A204.1 (cell line): Measurements from ENCODE around the gene RNU1-1.
"Not testable (repeated sequence)": the region's sequence is repeated elsewhere in the genome, so short reads cannot be mapped to it uniquely, and the experiment has no call there.

Experiments
- FAIRE-seq: peaks from 2 replicates; lab custom pipeline; 2012; peaks lifted over from hg19 to GRCh38; lab: Jason Lieb, UNC

The RNU1-1 gene

DNA sequence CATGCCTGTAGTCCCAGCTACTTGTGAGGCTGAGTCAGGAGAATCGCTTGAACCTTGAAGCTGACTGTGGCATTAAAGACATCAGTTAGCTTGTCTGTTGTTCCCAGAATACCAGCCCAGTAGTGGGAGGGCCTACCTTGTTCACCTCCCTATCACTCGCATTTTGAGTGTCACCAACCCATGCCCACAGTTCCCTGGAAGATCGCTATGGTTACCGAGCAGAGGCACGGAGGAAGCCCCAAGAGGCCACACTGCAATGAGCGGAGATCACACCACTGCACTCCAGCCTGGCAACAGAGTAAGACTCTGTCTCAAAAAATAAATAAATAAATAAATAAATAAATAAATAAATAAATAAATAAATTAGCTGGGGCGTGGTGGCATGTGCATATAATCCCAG is 21.1 kb downstream of the RNU1-1 start:
- not testable (repeated sequence) for FAIRE-seq

DNA sequence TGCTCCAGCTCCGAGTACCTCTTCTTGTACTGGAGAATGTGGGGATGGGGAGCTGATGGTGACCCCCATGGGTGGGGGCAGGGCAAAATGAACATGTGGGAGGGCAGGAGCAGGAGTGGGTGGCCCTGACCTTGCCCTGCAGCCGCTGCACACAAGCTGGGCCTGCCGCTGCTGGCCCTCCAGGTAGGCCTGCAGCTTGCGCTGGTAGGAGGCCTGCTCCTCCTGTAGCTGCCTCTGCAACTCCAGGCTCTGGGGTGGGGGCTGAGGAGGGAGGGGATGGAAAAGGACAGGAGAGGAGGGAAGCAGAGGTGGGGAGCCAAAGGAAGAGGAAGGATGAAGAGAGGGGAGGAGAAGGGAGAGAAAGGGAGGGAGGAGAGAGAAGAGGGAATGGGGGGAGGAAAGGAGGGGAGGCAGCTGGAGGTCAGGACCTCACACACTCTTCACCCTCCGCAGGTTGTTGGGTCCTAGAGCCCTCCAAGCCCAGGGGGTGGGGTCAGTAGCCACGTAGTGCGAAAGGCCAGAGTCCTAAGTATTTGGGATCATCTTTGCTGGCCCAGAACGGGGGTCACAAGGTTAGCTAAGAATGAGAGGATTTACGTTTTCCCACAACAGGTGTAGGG is 22.9 kb downstream of the RNU1-1 start:
- FAIRE-seq, result no peak

DNA sequence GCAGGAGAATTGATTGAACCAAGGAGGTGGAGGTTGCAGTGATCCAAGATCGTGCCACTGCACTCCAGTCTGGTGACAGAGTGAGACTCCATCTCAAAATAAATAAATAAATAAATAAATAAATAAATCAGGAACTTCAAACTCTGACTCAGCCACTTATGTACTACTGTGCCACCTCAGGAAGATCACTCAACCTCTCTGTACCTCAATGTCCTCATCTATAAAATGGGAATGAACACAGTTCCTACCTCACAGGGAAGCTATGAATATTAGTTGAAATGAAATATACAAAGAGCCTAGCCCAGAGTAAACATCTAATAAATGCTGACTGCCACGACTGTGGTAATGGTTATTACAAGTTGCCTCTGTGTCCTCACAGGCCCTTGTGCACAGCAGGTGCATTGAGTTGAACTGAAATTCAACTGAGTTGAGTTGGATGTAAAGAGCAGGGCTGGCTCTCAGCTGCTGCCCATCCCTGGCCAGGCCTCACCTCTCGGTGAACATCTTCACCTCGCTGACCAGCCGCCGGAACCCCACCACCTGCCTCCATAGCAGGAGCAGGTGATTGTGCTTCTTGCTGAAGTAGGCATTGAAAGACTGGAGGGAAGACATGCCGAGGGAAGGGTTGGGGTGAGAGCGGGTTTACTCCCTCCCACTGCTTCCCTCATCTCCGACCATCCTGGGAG is 24.7 kb downstream of the RNU1-1 start:
- not testable (repeated sequence) for FAIRE-seq

DNA sequence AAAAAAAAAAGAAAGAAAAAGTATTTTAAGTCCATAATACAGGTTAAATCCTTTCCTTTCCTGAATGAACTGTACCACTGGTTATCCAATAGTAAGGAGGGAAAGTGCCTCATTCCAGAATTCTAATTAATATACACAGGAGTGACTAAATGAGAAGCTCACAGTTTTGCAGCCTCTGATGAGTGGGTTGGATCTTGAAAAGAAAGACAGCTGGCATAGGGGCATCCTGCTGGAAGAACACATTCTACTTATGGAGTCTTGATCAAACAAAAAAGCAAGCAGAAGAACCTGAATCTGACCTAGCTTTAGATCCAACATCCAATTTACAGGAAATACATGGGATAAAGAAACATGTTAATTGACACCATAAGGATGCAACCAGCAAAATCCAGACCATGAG is 27.1 kb downstream of the RNU1-1 start:
- FAIRE-seq, result not testable (repeated sequence)

DNA sequence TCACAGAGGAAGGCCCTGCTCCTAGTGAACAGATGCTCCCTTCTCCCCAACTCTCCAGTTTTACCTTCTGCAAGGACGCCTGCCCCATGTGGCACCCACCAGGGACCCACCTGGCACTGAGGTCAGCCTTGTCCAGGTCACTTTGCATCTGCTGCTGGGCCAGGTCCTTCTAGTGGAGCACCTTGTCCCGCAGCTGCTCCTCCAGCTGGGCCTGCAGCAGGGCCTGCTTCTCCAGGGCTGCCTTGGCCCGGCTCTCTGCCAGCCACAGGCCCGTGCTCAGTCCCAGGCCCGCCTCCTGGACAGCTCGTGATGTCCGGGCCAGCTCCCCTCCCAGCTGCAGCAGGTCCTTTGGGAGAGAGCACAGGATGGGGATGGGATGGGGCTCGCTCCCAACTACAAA is 27.8 kb downstream of the RNU1-1 start:
- FAIRE-seq, result not testable (repeated sequence)

DNA sequence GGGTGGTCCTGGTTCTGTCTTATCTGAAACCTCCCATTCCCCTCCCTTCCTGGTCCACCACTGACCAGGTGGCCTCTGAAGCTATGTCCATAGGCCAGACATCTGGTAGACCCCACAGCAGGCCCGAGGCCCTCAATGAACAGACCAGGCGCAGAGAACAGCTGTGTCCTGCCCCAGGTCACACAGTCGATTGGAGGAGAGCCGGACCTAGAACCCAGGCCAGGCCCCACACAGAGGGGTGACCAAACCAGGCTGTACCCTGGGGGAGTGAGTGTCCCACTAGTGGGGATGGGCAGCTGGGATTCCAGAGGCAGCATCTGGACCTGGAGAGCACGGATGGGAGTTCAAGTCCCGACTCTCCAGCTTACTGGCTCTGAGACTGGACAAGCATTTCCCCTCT is 29.2 kb downstream of the RNU1-1 start:
- no peak for FAIRE-seq

DNA sequence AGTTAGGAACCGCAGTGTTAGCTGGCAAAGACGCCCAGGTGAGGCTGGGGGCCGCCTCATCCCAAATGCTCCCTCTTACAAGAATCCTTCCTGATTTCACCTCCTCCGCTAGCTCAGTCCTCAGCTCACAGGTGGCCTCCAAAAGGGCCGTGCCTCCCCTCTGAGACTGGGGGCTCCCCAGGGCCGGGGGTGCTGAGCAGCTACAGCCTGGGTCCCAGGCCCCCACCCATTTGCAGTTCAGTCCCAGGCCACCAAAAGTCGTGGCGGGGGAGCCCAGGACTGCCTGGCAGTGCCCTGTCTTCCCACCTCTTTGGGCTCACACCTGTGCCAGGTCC is 29.6 kb downstream of the RNU1-1 start:
- FAIRE-seq, result no peak

DNA sequence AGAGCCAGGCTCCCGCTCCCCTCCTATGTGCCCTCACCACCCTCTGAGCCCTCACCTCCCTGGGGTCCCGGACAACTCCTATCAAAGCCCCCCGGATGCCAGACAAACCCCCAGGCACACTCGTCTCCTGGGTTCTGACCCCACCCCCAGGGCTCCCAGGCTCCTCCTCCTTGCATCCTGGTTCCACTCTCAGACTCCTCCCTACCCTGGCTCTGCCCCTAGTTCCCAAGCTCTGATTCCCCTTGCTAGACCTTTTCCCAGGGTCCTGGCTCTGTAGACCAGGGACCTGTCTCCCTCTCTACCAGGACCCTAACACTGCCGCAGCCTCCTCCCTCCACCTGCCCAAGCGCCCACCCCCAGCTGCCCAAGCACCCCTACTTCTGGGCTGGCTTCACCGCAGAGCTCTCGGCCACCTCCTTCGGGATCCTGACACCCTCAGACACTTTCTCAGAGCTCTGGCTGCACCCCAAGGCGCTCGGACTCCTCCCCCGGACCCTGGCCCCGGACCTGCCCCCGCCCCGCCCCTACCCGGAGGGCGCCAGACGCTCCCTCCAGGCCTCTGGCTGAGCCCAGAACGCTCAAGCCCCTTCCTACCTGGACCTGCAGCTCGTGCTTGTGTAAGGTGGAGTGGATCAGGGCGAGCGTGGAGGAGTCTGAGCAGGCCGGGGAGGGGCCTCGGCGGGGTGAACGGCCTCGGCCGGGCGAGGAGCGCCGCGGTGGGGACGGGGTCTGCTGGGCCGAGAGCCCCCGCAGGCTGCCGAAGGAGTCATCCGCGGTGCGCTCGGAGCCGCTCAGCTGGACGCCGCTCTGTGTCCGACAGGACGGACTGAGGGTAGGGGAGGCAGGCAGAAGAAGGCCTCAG is 30.2 kb downstream of the RNU1-1 start:
- FAIRE-seq, result not testable (repeated sequence)

DNA sequence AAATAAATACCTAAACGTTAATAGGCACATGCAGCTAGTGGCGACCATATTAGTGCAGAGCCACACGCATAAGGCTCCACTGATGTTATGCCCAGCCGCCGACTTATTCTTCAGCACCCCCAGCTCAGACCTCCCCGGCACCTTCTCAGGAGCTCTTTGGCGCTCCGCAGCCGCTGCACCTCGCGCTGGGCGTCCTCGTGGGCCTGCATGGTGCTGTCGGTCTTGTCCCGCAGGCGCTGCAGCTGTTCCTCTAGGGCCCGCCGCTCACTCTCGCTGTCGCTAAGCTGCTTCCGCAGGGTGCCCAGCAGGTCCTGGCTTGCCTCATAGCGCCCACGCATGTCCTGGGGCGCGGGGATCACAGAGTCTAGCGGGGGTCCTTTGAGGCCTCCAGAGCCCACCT is 30.9 kb downstream of the RNU1-1 start:
- FAIRE-seq, result not testable (repeated sequence)

DNA sequence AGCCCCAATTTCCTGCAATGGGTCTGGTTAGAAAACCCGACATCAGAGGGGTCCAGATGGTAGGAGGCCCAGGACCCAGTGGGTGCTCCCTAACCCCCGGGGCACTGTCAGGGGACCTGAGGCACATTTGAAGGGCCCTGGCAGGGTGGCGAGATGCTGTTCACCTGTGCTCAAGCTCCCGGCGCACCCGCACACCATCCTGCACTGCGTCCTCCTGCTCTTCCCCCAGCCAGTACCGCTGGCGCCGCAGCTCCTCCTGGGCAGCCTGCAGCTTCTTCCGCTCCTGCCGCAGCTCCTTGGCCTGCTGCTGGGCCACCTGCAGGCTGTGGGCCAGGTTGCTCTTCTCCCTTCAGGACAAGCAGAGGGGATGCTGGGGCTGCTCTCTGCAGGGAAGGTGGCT is 36.0 kb downstream of the RNU1-1 start:
- no peak for FAIRE-seq

DNA sequence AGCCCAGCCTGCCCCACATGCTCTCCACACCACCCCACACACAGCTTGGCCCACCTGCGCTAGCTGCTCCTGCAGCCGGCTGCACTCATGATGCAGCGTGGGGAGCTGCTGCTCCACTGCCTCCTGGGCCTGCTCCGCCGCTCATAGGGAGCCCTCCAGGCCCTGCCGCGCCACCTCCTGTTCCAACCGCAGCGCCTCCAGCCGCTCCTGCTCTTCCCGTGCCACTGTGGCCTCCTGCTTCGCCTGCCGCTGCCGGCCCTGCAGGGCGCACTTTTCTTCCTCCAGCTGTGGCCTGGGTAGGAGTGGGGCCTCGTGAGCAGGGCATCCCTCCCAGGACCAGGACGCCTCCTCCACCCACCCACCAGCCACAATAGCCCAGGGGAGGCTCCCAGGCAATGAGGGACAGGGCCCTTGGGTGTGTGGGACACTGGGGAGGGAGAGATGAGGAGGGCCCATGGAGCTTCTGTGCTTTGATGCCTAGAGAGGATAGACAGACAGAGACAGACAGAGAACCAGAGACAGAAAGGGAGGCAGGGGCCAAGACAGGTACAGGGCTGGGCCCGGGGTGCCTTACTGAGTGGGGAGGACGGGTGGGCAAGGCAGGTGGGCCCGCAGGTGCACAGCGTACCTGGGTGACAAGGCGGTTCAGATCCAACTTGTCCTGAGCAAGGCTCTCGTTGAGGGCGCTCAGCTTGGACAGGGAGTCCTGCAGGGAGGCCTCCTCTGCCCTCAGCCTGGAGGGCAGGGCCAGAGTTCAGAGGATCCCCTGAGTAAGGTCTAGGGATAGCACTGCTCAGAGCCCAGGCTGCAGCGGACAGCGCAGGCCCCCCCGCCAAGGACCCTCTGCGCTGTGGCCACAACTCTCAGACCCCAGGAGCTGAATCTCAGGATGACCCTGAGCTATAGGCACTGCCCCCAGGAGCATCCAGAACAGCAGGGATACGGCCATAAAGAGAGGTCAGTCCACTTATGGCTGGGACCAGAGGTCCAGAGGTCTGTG is 38.0 kb downstream of the RNU1-1 start:
- not testable (repeated sequence) for FAIRE-seq

DNA sequence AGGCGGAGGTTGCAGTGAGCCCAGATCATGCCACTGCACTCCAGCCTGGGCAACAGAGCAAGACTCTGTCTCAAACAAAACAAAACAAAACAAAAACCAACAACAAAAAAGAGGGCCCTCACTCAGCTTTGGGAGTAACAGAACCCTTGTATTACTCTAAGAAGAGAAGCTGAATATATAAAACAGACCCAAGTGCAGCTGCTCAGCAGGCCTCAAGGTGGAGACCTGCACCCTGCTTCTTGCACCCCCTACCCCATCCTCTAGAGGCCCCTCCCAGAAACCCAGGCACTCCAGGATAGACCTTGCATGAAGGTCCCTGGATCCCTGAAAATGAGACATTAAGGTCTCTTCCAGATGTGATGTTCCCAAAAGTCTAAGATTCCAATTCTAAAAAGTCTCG is 39.2 kb downstream of the RNU1-1 start:
- not testable (repeated sequence) for FAIRE-seq

DNA sequence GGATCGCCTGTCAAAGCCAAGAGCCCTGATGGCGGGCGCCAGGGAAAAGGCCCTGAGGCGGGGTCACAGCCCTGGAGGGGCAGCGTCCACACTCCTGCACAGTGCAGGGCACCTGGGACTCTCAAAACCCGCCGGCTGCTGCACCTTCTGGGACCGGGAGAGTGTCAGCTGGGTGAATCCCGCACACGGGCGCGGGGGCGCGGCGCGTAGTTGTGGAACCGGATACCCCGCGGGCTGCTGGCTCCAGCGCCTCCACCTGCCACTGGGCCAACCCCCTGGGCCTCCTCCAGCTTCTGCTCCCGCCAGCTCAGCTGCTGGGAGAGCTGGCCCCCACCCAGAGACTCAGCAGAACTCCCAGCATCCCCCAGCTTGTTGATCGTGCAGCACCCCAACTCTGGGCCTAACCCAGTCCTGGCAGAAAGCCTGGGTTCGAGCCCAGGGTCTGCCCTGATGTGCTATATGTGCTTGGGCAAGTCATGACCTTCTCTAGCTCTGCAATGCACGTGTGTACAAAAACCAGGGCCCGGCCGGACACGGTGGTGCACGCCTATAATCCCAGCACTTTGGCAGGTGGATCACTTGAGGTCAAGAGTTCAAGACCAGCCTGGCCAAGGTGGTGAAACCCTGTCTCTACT is 39.8 kb downstream of the RNU1-1 start:
- no peak for FAIRE-seq

DNA sequence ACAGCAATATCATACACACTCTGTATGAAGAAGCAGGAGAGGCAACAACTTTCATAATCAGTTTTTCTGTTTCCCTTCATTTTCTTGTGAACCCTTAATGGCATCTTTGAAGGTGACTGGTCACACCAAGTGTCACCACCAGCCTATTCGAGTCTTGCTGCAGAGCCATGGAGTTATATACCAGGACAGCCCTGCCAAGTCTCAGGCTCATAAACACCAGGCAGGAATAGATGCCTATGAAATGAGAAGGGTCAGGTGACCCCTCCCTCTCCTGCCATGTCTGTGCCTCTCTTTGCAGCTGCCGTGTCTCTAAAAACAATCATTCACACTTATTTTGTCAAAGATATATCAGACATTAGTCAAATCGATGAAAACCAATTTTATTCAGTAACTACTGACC is 45.5 kb downstream of the RNU1-1 start:
- no peak for FAIRE-seq

DNA sequence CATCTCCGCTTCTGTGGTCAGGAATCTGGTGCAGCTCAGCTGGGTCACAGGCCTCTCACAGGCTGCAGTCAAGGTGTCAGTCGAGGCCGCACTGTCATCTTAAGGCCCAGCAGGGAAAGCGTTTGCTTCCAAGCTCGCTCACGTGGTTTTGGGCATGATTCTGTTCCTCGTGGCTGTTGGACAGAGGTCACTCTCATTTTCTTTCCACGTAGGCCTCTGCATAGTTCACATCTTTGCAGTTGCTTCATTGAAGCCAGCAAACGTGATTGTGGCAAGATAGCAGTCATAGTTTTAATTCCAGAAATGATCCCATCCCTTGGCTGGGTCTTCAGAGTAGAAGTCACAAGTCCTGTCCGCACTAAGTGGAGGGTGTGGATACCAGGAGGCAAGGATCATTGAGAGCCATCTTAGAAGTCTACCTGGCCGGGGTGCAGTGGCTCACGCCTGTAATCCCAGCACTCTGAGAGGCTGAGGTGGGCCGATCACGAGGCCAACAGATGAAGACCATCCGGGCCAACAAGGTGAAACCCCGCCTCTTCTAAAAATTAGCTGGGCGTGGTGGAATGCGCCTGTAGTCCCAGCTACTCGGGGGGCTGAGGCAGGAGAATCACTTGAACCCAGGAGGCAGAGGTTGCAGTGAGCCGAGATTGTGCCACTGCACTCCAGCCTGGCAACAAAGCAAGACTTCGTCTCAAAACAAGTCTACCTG is 49.0 kb downstream of the RNU1-1 start:
- no peak for FAIRE-seq
